SK-N-SH treated with all-trans-retinoic acid at 6 μM for 48 hours (cell line): ENCODE measurements around the gene KIFC3.

Experiments
- ARNTL ChIP-seq: fragments of 450-650 bp; formaldehyde crosslinking; IDR thresholded peaks from 2 replicates; pipeline ENCODE4 v1.5.0; 2020; ENCODE audit warnings: low read depth, mild to moderate bottlenecking, moderate library complexity, borderline replicate concordance
- CSRNP3 ChIP-seq: fragments of 250-450 bp; sonication (Bioruptor Pico); IDR thresholded peaks from 2 replicates; pipeline ENCODE4 v1.5.1; 2021; ENCODE audit warnings: mild to moderate bottlenecking, moderate library complexity
- ISL1 ChIP-seq: fragments of 250-450 bp; sonication (Bioruptor Pico); IDR thresholded peaks from 2 replicates; pipeline ENCODE4 v2.1.2; 2022; ENCODE audit warnings: mild to moderate bottlenecking, moderate library complexity
- RARB ChIP-seq: fragments of 250-450 bp; sonication (Bioruptor Pico); IDR thresholded peaks from 2 replicates; pipeline ENCODE4 v1.8.0; 2021; ENCODE audit warnings: mild to moderate bottlenecking, moderate library complexity
- TOX ChIP-seq: fragments of 250-450 bp; sonication (Bioruptor Pico); IDR thresholded peaks from 2 replicates; pipeline ENCODE4 v1.8.0; 2021; ENCODE audit warnings: mild to moderate bottlenecking, moderate library complexity, borderline replicate concordance
- ZNF70 ChIP-seq: fragments of 450-650 bp; formaldehyde crosslinking; IDR thresholded peaks from 2 replicates; pipeline ENCODE4 v1.5.0; 2020; ENCODE audit warnings: mild to moderate bottlenecking, moderate library complexity

- TF ChIP-seq CSRNP3 (CRISPR knock-in tag) (no peak), TOX (CRISPR knock-in tag) (no peak), ZNF70 (CRISPR knock-in tag) (no peak), ISL1 (CRISPR knock-in tag) (no peak), RARB (CRISPR knock-in tag) (no peak), ARNTL (CRISPR knock-in tag) (no peak)
These were observed 16.2 kb upstream of the KIFC3 start for GRCh38 chr16:57818377-57819064.
